ENCODE results near the gene MT1M.

Gene MT1M

DNA sequence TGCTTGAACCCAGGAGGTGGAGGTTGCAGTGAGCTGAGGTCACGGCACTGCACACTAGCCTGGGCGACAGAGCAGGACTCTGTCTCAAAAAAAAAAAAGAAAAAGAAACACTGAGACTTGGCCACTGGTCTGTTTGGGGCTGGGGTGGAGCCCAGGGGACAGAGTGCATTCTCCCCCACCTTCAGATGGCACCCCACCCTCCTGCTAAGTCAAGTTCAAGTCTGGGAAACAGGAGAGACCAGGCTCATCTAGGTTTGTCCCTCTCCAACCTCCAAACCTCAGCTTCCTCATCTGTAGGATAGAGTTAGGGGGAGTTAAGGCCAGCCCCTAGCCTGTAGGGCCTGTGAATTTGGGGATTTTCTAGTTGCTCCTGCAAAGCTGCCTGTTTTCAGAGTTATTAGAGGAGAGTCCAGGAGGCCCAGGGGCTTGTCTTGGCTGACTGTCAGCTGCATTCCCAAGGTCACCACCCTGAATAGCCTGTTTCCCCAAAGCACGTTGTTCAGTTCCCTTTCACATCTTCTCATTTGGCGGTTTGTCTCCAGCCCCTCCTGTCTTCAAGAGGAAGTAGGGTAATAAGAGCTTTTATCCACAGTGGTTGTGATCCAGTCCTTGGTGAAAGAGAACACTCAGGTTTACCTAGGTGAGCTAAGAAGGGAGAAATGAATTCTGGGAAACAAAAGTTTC is 40.9 kb upstream of the MT1M start:
- H3K4me3 ChIP-seq (ENCODE audit: low read depth, low read length): no peak overlapping the region
- TF ChIP-seq, protein P1, sequence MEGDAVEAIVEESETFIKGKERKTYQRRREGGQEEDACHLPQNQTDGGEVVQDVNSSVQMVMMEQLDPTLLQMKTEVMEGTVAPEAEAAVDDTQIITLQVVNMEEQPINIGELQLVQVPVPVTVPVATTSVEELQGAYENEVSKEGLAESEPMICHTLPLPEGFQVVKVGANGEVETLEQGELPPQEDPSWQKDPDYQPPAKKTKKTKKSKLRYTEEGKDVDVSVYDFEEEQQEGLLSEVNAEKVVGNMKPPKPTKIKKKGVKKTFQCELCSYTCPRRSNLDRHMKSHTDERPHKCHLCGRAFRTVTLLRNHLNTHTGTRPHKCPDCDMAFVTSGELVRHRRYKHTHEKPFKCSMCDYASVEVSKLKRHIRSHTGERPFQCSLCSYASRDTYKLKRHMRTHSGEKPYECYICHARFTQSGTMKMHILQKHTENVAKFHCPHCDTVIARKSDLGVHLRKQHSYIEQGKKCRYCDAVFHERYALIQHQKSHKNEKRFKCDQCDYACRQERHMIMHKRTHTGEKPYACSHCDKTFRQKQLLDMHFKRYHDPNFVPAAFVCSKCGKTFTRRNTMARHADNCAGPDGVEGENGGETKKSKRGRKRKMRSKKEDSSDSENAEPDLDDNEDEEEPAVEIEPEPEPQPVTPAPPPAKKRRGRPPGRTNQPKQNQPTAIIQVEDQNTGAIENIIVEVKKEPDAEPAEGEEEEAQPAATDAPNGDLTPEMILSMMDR (IDR thresholded peaks at IDR 0.05; ENCODE audit: insufficient read depth, low read length, missing control alignments): no peak
- no peak for DNase-seq (ENCODE audit: low read depth, low spot score)
- CTCF ChIA-PET: interaction anchor here (0.8 to 2.7 kb wide), 6 partner anchors 9 to 110 kb away, joined by 3 to 29 read pairs (median 4); no protein-coding TSS in a partner anchor
- POLR2A ChIA-PET: no interaction called here

DNA sequence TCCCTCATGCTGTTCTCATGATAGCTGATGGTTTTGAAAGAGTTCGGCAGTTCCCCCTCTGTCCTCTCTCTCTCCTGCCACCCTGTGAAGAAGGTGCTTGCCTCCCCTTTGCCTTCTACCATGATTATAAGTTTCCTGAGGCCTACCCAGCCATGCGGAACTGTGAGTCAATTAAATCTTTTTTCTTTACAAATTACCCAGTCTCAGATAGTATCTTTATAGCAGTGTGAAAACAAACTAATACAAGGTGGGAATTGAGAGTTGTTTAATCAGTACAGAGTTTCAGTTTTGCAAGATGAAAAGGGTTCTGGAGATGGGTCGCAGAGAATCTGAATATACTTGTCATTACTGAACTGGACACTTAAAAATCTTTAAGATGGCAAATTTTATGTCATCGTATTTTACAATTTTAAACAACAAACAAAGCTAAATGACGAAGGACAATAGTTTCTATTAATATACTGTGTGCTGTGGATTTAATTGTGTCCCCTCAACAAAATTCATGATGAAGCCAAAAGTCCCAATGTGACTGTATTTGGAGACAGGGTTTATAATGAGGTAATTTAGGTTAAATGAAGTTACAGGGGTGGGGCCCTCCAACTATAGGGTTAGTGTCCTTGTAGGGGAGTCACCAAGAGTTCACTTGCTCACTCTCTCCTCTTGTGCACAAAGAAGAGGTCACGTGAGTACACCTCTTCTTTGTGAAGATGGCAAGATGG is 38.7 kb upstream of the MT1M start:
- ChIA-PET CTCF (interaction anchor here (0.7 kb wide), 1 partner anchor 10 kb away, joined by 3 read pairs; no protein-coding TSS in a partner anchor), POLR2A (no interaction called here)
- TF ChIP-seq, protein P1 (IDR thresholded peaks at IDR 0.05; ENCODE audit: insufficient read depth, low read length, missing control alignments): no peak
- no peak overlapping the region for H3K4me3 ChIP-seq (ENCODE audit: low read depth, low read length)
- no peak for DNase-seq (ENCODE audit: low read depth, low spot score)

DNA sequence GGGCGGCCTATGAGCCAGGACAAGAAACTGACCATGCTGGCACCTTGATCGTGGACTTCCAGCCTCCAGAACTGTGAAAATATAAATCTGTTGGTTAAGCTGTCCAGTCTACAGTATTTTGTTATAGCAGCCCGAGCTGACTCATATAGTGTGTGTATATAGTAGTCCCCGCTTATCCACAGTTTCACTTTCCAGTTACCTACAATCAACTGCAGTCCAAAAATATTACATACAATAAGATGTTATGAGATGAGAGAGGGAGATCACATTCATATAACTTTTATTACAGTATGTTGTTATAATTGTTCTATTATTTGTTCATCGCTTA is 38.2 kb upstream of the MT1M start:
- ChIA-PET CTCF (no interaction called here), POLR2A (no interaction called here)
- no peak for DNase-seq (ENCODE audit: low read depth, low spot score)

DNA sequence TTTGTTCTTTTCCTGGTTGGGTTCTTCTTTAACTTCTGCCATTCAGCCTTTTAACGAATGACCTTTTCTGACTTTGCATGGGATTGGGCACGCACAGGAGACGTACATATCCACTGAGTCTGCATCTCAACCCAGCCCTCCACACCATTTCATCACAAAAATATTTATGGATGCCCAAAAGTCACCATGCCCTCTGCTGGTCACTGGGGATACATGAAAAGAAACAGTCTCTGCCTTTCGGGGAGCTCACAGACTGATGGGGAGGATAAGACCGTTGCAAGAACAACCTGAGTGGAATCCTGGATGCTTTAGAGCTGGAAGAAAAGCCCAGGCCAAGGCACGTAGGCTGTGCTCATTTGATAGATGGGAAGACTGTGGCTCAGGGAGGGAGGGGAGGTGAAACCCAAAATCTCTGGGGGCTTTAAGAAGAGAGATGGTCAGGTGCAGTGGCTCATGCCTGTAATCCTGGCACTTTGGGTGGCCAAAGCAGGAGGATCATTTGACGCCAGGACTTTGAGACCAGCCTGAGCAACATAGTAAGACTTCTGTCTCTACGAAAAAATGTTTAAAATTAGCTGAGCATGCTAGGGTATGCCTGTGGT is 32.0 kb upstream of the MT1M start:
- no peak for DNase-seq (ENCODE audit: low read depth, low spot score)

More for the DNA sequence above, 38.2 kb upstream of the MT1M start:
- no peak overlapping the region for H3K4me3 ChIP-seq (ENCODE audit: low read depth, low read length)
- TF ChIP-seq, protein P1 (IDR thresholded peaks at IDR 0.05; ENCODE audit: insufficient read depth, low read length, missing control alignments): no peak

DNA sequence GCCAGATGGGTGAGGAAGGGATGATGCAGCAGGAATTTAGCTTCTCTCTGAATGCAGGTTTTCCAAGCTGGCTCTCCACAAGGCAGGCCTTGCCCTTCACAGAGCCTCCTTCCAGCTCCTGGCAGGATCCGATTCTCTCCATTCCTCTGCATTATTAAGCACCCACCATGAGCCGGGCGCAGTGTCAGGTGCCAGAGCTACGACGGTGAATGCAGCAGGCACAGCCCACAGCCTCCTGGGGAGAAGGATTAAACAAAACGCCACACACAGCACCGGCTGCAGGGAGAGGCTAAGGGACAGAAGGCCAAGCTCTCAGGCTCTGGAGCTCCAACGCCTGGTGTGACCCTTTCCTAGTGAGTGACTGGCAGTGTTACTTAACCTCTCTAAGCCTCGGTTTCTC is 31.1 kb upstream of the MT1M start:
- POLR2A ChIA-PET: interaction anchor here (17.5 kb wide), 1 partner anchor 25 kb away, joined by 263 read pairs; the partner anchor contains the start of gene MT1E

More for the DNA sequence above, 32.0 kb upstream of the MT1M start:
- CTCF ChIA-PET: interaction anchor here (0.6 to 10.2 kb wide), 32 partner anchors 9 to 251 kb away, joined by 3 to 174 read pairs (median 4); partner anchors contain the start of gene BBS2
- POLR2A ChIA-PET: no interaction called here
- no peak overlapping the region for H3K4me3 ChIP-seq (ENCODE audit: low read depth, low read length)
- TF ChIP-seq, protein P1 (IDR thresholded peaks at IDR 0.05; ENCODE audit: insufficient read depth, low read length, missing control alignments): peak; percentile 65

More for the DNA sequence above, 31.1 kb upstream of the MT1M start:
- H3K4me3 ChIP-seq (ENCODE audit: low read depth, low read length): no peak overlapping the region
- CTCF ChIA-PET: interaction anchor here (0.8 to 10.2 kb wide), 26 partner anchors 8 to 250 kb away, joined by 3 to 174 read pairs (median 4); partner anchors contain the start of gene BBS2
- no peak for DNase-seq (ENCODE audit: low read depth, low spot score)
- TF ChIP-seq, protein P1 (IDR thresholded peaks at IDR 0.05; ENCODE audit: insufficient read depth, low read length, missing control alignments): no peak
